ENCODE data around the gene RBM22.

The RBM22 gene

DNA sequence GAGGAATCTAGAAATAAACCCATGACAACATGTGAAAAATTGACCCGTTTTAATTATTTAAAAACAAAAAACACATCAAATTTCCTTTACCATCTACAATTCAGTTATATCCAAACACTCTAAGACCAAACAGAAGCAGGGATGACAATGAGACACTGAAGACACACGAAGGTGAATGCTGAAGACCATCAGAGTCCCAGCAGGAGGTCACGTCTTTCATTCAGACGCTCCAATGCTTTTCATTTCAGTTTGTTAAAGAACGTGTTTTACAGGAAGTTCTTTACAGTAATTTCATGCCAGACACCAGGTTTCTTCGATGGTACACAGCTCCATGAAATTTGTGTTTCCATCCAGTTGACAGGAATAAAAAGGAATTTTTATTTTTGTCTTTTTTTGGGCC is 10.1 kb downstream of the RBM22 start:
- Histone ChIP-seq H3K27me3 (no peaks in the 10 kb centered on the region), H3K27ac (peak overlapping the region; percentile 21), H3K9me3 (no peaks in the 10 kb centered on the region), H3K36me3 (peaks cover 68% of the 10 kb centered on the region), H3K4me3 (ENCODE audit: low read depth in 1 of 2, low read length in 1 of 2) (no peak overlapping the region), H3K4me1 (ENCODE audit: control insufficient read depth in 1 of 2, insufficient read depth in 1 of 2, low read depth in 1 of 2, low read length in 1 of 2) (peaks cover 6 to 9% of the 10 kb centered on the region in 2 experiments)
- TF ChIP-seq, protein P1, sequence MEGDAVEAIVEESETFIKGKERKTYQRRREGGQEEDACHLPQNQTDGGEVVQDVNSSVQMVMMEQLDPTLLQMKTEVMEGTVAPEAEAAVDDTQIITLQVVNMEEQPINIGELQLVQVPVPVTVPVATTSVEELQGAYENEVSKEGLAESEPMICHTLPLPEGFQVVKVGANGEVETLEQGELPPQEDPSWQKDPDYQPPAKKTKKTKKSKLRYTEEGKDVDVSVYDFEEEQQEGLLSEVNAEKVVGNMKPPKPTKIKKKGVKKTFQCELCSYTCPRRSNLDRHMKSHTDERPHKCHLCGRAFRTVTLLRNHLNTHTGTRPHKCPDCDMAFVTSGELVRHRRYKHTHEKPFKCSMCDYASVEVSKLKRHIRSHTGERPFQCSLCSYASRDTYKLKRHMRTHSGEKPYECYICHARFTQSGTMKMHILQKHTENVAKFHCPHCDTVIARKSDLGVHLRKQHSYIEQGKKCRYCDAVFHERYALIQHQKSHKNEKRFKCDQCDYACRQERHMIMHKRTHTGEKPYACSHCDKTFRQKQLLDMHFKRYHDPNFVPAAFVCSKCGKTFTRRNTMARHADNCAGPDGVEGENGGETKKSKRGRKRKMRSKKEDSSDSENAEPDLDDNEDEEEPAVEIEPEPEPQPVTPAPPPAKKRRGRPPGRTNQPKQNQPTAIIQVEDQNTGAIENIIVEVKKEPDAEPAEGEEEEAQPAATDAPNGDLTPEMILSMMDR (IDR thresholded peaks at IDR 0.05), result no peak

DNA sequence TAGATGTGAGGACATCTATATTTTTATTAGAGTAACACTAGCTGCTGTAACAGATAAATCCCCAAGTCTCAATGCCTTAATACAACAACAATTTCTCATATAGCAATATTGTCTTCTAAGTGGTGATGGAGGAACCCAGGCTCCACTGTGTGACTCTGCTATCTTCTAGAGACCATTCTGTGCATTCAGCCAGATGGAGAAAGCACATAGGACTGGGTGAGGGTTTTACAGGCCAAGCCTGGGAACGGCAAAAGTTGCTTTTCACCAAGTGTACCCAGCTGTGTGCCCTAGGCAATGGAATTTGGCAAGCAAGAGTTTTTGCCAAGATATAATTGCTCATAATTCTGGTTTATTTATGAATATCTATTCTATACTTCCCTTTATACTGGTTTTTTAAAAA is 11.7 kb downstream of the RBM22 start:
- TF ChIP-seq, protein P1 (IDR thresholded peaks at IDR 0.05), result no peak

DNA sequence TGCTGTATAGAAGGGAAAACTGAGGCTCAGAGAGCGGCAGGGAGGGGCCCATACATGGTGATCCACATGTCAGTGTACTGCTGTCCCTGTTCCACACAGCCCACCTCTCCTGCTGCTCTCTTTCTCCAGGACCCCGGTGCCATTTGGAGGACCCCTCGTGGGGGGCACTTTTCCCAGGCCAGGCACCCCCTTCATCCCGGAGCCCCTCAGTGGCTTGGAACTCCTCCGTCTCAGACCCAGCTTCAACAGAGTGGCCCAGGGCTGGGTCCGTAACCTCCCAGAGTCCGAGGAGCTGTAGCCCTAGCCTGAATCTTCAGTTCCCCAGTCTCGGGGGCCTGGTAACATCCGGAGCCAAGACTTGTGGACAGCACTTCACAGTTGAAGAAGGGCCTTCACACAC is 24.3 kb downstream of the RBM22 start:
- TF ChIP-seq, protein P1 (IDR thresholded peaks at IDR 0.05), result no peak
- H3K27ac ChIP-seq, result no peak overlapping the region

More for the DNA sequence above, 11.7 kb downstream of the RBM22 start:
- Histone ChIP-seq H3K9me3 (no peaks in the 10 kb centered on the region), H3K36me3 (peaks cover 51% of the 10 kb centered on the region), H3K27me3 (no peaks in the 10 kb centered on the region), H3K4me3 (ENCODE audit: low read depth in 1 of 2, low read length in 1 of 2) (no peak overlapping the region), H3K27ac (no peak overlapping the region), H3K4me1 (ENCODE audit: control insufficient read depth in 1 of 2, insufficient read depth in 1 of 2, low read depth in 1 of 2, low read length in 1 of 2) (peaks cover 6 to 9% of the 10 kb centered on the region in 2 experiments)

DNA sequence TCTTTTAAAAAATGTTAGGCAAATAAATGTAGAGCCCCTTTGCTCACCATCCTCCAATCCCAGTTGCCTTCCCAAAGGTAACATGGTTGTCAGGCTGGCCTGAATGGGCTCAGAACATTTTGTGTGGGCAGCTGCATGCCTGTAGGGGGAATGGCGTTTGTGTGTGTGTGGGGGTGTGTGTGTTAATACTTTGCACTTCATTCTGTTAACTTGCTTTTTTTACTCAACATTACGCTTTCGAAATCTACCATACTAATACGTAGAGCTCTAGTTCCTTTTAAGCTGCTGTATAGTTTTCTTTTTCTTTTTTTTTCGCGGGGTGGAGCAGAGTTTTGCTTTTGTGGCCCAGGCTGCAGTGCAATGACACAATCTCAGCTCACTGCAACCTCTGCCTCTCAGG is 25.8 kb downstream of the RBM22 start:
- Histone ChIP-seq H3K4me1 (ENCODE audit: control insufficient read depth in 1 of 2, insufficient read depth in 1 of 2, low read depth in 1 of 2, low read length in 1 of 2) (peaks cover 23 to 28% of the 10 kb centered on the region in 2 experiments), H3K27ac (no peak overlapping the region), H3K36me3 (no peaks in the 10 kb centered on the region), H3K9me3 (no peaks in the 10 kb centered on the region), H3K27me3 (peaks cover 25% of the 10 kb centered on the region), H3K4me3 (ENCODE audit: low read depth in 1 of 2, low read length in 1 of 2) (no peak overlapping the region)
- TF ChIP-seq, protein P1 (IDR thresholded peaks at IDR 0.05), result no peak

More for the DNA sequence above, 24.3 kb downstream of the RBM22 start:
- H3K9me3 ChIP-seq, result no peaks in the 10 kb centered on the region
- H3K4me3 ChIP-seq (ENCODE audit: low read depth in 1 of 2, low read length in 1 of 2), result no peak overlapping the region
- no peaks in the 10 kb centered on the region for H3K36me3 ChIP-seq
- peaks cover 10% of the 10 kb centered on the region for H3K27me3 ChIP-seq
- peaks cover 18 to 21% of the 10 kb centered on the region in 2 experiments for H3K4me1 ChIP-seq (ENCODE audit: control insufficient read depth in 1 of 2, insufficient read depth in 1 of 2, low read depth in 1 of 2, low read length in 1 of 2)

DNA sequence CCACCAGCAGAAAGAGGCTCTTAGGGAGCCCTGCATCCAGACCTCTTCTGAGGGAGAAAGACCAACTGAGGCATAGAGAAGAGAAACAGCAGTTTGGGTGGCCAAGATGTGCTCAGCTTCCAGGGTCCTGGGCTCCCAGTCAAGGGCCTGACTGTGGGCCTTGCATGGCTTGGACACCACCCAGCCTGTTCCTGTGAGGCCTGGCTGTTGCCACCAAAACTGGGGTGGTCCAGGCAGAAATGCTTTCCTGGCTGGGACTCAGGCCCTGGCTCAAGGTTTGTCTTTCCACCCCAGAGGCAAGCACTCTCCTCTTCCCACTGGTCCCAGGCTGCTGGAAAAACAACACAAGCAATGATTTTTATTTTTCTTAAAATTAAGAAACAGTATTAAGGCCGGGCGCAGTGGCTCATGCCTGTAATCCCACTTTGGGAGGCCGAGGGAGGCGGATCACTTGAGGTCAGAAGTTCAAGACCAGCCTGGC is 26.5 kb downstream of the RBM22 start:
- Histone ChIP-seq H3K27ac (no peak overlapping the region), H3K36me3 (no peaks in the 10 kb centered on the region), H3K27me3 (peaks cover 25% of the 10 kb centered on the region), H3K4me1 (ENCODE audit: control insufficient read depth in 1 of 2, insufficient read depth in 1 of 2, low read depth in 1 of 2, low read length in 1 of 2) (peaks cover 23 to 28% of the 10 kb centered on the region in 2 experiments), H3K9me3 (no peaks in the 10 kb centered on the region), H3K4me3 (ENCODE audit: low read depth in 1 of 2, low read length in 1 of 2) (no peak overlapping the region)
- TF ChIP-seq, protein P1 (IDR thresholded peaks at IDR 0.05), result no peak

Measured in neutrophil (primary cell).